K562 treated with DMSO at 1 percent for 48 hours (cell line): Measurements from ENCODE around the gene SLITRK4. TPM values are rescaled to one million over a fixed set of nuclear protein-coding genes. Genes with fewer than 3 reads are reported as not detected.

Experiments
- total RNA-seq: library from RNA; unstranded; fragments of 300-600 nt; gene quantifications from 2 replicates; pipeline ENCODE4 v1.2.3, GENCODE V29; 2022; ENCODE audit warnings: low replicate concordance; ENCODE audit errors: extremely low read depth

The SLITRK4 gene, protein sequence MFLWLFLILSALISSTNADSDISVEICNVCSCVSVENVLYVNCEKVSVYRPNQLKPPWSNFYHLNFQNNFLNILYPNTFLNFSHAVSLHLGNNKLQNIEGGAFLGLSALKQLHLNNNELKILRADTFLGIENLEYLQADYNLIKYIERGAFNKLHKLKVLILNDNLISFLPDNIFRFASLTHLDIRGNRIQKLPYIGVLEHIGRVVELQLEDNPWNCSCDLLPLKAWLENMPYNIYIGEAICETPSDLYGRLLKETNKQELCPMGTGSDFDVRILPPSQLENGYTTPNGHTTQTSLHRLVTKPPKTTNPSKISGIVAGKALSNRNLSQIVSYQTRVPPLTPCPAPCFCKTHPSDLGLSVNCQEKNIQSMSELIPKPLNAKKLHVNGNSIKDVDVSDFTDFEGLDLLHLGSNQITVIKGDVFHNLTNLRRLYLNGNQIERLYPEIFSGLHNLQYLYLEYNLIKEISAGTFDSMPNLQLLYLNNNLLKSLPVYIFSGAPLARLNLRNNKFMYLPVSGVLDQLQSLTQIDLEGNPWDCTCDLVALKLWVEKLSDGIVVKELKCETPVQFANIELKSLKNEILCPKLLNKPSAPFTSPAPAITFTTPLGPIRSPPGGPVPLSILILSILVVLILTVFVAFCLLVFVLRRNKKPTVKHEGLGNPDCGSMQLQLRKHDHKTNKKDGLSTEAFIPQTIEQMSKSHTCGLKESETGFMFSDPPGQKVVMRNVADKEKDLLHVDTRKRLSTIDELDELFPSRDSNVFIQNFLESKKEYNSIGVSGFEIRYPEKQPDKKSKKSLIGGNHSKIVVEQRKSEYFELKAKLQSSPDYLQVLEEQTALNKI
- total RNA-seq: not detected in 2 replicates

DNA sequence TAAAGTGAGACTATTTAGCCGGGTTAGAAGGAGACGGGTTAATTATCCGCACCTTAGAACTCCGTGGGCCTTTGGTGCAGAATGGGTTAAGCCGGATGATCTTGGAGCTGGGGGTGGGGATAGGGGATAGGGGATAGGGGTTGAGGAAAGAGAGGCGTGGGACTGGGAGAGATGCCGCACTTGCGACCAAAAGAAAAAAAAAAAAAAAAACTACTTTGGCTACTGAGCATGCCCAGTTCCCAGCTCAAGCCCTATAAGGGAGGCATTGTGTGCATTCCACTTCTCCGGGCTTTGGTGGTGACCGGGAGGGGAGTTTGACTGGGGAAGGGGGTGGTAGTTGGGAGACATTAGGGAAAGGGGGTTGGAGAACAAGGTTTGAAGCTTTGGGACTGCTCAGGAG is at the start of gene SLITRK4:
TSS of gene SLITRK4 (minus strand) at position 187 of the 400 bp plus-strand sequence. CDS start 4,993 bp downstream, outside the sequence.

Other genes with a start within 250 kb of the SLITRK4 start
- gene SPANXN3, start 118.6 kb downstream of the SLITRK4 start, total RNA-seq: not detected in 2 replicates
- not detected in 2 replicates for gene SPANXN2, start 84.7 kb upstream of the SLITRK4 start, total RNA-seq
- not detected in 2 replicates for gene UBE2NL, start 248.0 kb upstream of the SLITRK4 start, total RNA-seq